COLO829 (cell line): ENCODE results near the gene DDR2.

Source experiments
- DNase-seq: peaks from one replicate; pipeline ENCODE4 v3.0.0; 2012; ENCODE audit warnings: low spot score

DDR2 gene

GRCh38 chr1:162629651-162630050 is 2.6 kb upstream of the DDR2 start:
- no peak for DNase-seq

GRCh38 chr1:162631546-162632191 is 595 bp upstream of the DDR2 start:
- peak; percentile 77 for DNase-seq

GRCh38 chr1:162632698-162633080 is 425 bp downstream of the DDR2 start:
- DNase-seq, result no peak

GRCh38 chr1:162633081-162633762 is 958 bp downstream of the DDR2 start:
- DNase-seq, result no peak

- no peak for DNase-seq
Observed at GRCh38 chr1:162635418-162635817, 3.2 kb downstream of the DDR2 start.

- no peak for DNase-seq
Observed at GRCh38 chr1:162639718-162640117, 7.5 kb downstream of the DDR2 start.

GRCh38 chr1:162641114-162641513 is 8.8 kb downstream of the DDR2 start:
- DNase-seq, result no peak

GRCh38 chr1:162644986-162645314 is 12.7 kb downstream of the DDR2 start:
- DNase-seq, result no peak

GRCh38 chr1:162645666-162646065 is 13.4 kb downstream of the DDR2 start:
- DNase-seq, result no peak

GRCh38 chr1:162649583-162649982 is 17.3 kb downstream of the DDR2 start:
- DNase-seq, result no peak

- DNase-seq, result no peak
Observed at GRCh38 chr1:162654915-162655620, 22.8 kb downstream of the DDR2 start.

- DNase-seq, result no peak
Observed at GRCh38 chr1:162656266-162656665, 24.0 kb downstream of the DDR2 start.

GRCh38 chr1:162660574-162660973 is 28.3 kb downstream of the DDR2 start:
- DNase-seq, result no peak

- DNase-seq, result no peak
Observed at GRCh38 chr1:162661336-162661735, 29.1 kb downstream of the DDR2 start.

- DNase-seq, result no peak
Observed at GRCh38 chr1:162662013-162662412, 29.7 kb downstream of the DDR2 start.

- DNase-seq, result peak; percentile 71
Observed at GRCh38 chr1:162663086-162663485, 30.8 kb downstream of the DDR2 start.

GRCh38 chr1:162663589-162664106 is 31.4 kb downstream of the DDR2 start:
- DNase-seq, result no peak

GRCh38 chr1:162666006-162666645 is 33.9 kb downstream of the DDR2 start:
- no peak for DNase-seq

- DNase-seq, result no peak
Observed at GRCh38 chr1:162667381-162668080, 35.3 kb downstream of the DDR2 start.

GRCh38 chr1:162670928-162671663 is 38.8 kb downstream of the DDR2 start:
- no peak for DNase-seq

GRCh38 chr1:162671664-162672410 is 39.6 kb downstream of the DDR2 start:
- no peak for DNase-seq
